Skeletal muscle tissue (tissue), 5 donors: Measurements from ENCODE around the gene PLA2G12A. TPM values are rescaled to one million over a fixed set of nuclear protein-coding genes. Genes with fewer than 3 reads are reported as not detected.

Experiments
- H3K27ac ChIP-seq: one replicate; pipeline ENCODE4 v1.7.0; 2013; ENCODE audit warnings: mild to moderate bottlenecking, low read depth, low read length, inconsistent platforms
- H3K27me3 ChIP-seq, 3 donors: one replicate each; pipeline ENCODE4 v1.7.0; 2013; ENCODE audit warnings: low read length in 3 of 3; ENCODE audit not compliant: control insufficient read depth in 3 of 3, insufficient read depth in 3 of 3
- H3K36me3 ChIP-seq, 3 donors: one replicate each; pipeline ENCODE4 v1.7.0; 2013; ENCODE audit warnings: low read length in 3 of 3; ENCODE audit not compliant: control insufficient read depth in 3 of 3, insufficient read depth in 3 of 3
- H3K4me1 ChIP-seq, 3 donors: one replicate each; pipeline ENCODE4 v1.7.0; 2013; ENCODE audit warnings: low read length in 3 of 3, mild to moderate bottlenecking in 3 of 3; ENCODE audit not compliant: control insufficient read depth in 3 of 3, insufficient read depth in 3 of 3
- H3K4me3 ChIP-seq, 3 donors: one replicate each; pipeline ENCODE4 v1.7.0; 2013; ENCODE audit warnings: low read length in 3 of 3
- H3K9ac ChIP-seq, 3 donors: one replicate each; pipeline ENCODE4 v1.7.0; 2013; ENCODE audit warnings: low read length in 3 of 3, mild to moderate bottlenecking in 3 of 3, moderate library complexity in 2 of 3, low read depth in 1 of 3
- H3K9me3 ChIP-seq, 3 donors: one replicate each; pipeline ENCODE4 v1.7.0; 2013; ENCODE audit warnings: low read length in 3 of 3; ENCODE audit not compliant: control insufficient read depth in 3 of 3
- small RNA-seq: library from RNA; depleted of rRNA; stranded (forward); fragments of <200 nt; gene quantifications from one replicate; pipeline ENCODE3, GENCODE V24; 2014
- total RNA-seq: library from RNA; depleted of rRNA; stranded (reverse); fragments of >200 nt; gene quantifications from one replicate; pipeline ENCODE4 v1.2.3, GENCODE V29; 2014
- donor health status: Osteomylitis.

PLA2G12A gene
- total RNA-seq, 1 donor from 2014 or later, result 5.2 TPM

DNA sequence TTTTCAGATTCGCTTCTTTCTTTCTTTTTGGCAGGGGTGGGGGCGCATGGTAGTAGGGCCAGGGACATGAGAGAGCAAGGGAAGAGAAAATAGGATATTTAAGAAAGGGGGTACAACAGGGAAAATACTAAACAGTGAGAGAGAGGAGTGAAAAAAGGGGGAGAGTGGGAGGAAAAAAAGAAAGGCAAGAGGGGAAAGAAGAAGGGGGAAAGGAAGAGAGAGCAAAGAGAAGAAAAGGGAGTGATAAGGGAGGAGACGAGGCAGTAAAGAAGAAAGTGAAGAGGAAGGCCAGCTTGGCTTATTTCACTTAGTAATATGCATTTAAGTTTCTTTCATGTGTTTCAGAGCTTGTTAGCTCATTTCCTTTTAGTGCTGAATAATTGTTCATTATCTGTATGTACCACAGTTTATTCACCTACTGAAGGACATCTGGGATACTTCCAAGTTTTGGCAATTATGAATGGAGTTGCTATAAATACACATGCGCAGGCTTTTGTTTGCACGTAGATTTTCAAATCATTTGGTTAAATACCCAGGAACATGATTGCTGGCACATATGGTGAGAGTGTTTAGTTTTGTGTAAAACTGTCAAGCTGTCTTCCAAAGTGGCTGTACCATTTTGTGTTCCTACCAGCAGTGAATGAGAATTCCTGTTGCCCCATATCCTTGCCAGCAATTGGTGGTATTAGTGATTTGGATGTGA is 63.9 kb downstream of the PLA2G12A start:
- peaks cover 0 to 2% (median 0%) of the 10 kb centered on the region in 3 donors for H3K36me3 ChIP-seq
- H3K4me3 ChIP-seq, result no peak overlapping the region
- no peaks in the 10 kb centered on the region for H3K9me3 ChIP-seq
- no peak overlapping the region for H3K27ac ChIP-seq
- no peaks in the 10 kb centered on the region for H3K4me1 ChIP-seq
- no peaks in the 10 kb centered on the region for H3K27me3 ChIP-seq
- no peak overlapping the region for H3K9ac ChIP-seq

DNA sequence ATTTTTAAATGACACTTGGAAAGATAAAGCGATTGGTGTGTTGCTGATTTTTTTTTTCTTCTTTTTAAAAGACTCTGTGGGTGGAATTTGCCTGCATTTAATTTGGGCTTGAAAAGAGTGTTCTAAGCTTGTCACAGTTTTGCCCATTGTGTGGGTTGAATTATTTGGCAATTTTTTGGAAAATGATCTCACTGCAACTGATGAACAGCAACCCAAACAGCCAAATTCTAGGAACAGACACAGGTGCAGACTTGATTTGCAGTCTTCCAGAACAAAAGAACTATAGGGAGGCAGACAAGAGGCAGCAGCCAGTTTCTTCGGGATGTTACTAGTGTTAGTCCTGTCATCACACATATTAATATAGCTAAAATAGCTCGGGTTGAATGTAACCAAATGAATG is 67.1 kb downstream of the PLA2G12A start:
- no peak overlapping the region for H3K9ac ChIP-seq
- no peaks in the 10 kb centered on the region for H3K27me3 ChIP-seq
- H3K4me3 ChIP-seq, result no peak overlapping the region
- no peak overlapping the region for H3K27ac ChIP-seq
- no peaks in the 10 kb centered on the region for H3K9me3 ChIP-seq
- H3K4me1 ChIP-seq, result no peaks in the 10 kb centered on the region
- H3K36me3 ChIP-seq, result no peaks in the 10 kb centered on the region

DNA sequence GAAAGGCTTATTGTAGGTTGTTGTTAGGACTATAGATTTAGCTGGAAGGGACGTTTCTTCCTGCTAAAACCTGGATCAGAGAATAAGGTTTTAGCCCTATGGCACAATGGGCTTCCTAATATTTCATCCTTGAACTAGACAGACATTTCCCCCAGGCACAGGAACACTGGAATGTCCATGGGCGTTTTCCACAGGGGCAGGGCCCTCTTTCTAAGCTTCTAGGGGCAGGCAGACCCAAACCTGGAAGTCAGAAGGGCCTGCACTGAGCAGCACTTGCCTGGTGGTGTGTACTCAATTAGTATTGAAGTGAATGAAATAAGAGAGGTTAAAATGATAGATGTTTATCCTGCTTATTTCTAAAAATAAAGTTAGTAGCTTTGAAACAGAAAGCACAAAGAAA is 67.8 kb downstream of the PLA2G12A start:
- Histone ChIP-seq H3K9me3 (no peaks in the 10 kb centered on the region), H3K9ac (no peak overlapping the region), H3K27me3 (no peaks in the 10 kb centered on the region), H3K4me1 (no peaks in the 10 kb centered on the region), H3K27ac (no peak overlapping the region), H3K4me3 (no peak overlapping the region), H3K36me3 (no peaks in the 10 kb centered on the region)

Small RNA genes lying within 50 kb of the gene (small RNA-seq; reads per million reads assigned to genes)
- not detected for gene HIGD1AP14

Other genes starting within 250 kb of the PLA2G12A start
- 5.7 TPM for gene MCUB, start 169.8 kb downstream of the PLA2G12A start, total RNA-seq
- 14.6 TPM for gene CASP6, start 26.6 kb downstream of the PLA2G12A start, total RNA-seq
- gene CFI, start 71.9 kb upstream of the PLA2G12A start, total RNA-seq, result 5.7 TPM
- 4.7 TPM for gene GAR1, start 85.7 kb upstream of the PLA2G12A start, total RNA-seq
- gene RRH, start 97.9 kb upstream of the PLA2G12A start, total RNA-seq, result under 0.01 TPM
- gene LRIT3, start 118.0 kb upstream of the PLA2G12A start, total RNA-seq, result under 0.01 TPM
- 24.5 TPM for gene EGF, start 182.8 kb upstream of the PLA2G12A start, total RNA-seq